GM23338 (cell line): ENCODE results near the gene UNC13C. TPM values are rescaled to one million over a fixed set of nuclear protein-coding genes. Genes with fewer than 3 reads are reported as not detected.

Source experiments
- ATAC-seq: fragments of 200-7000 bp; cut with Tn5 transposase; 3 replicates; pipeline ENCODE4 v1.9.1; 2020
- DNase-seq: peaks from one replicate; pipeline ENCODE4 v3.0.0-alpha.2; 2015; ENCODE audit warnings: low spot score
- H2AFZ ChIP-seq: fragments of 200-600 bp; sonication (generic); 2 replicates; pipeline ENCODE4 v1.8.0; 2016; ENCODE audit warnings: antibody characterized with exemption, mild to moderate bottlenecking, moderate library complexity
- H3F3A ChIP-seq: fragments of 200-600 bp; sonication (generic); replicated peaks from 2 replicates; pipeline ENCODE4 v1.8.0; 2017; ENCODE audit warnings: antibody characterized with exemption, mixed run types, low read depth
- H3K27ac ChIP-seq: fragments of 200-600 bp; sonication (generic); 2 replicates; pipeline ENCODE4 v1.6.1; 2016; ENCODE audit warnings: low read depth
- H3K27me3 ChIP-seq: fragments of 200-600 bp; sonication (generic); 2 replicates; pipeline ENCODE4 v1.8.0; 2016; ENCODE audit warnings: mild to moderate bottlenecking, mixed run types, moderate library complexity; ENCODE audit not compliant: insufficient read depth
- H3K36me3 ChIP-seq: fragments of 200-600 bp; sonication (generic); 2 replicates; pipeline ENCODE4 v1.8.0; 2016; ENCODE audit warnings: mild to moderate bottlenecking; ENCODE audit not compliant: insufficient read depth
- H3K4me1 ChIP-seq: fragments of 200-600 bp; sonication (generic); 2 replicates; pipeline ENCODE4 v1.8.0; 2016; ENCODE audit warnings: mild to moderate bottlenecking, moderate library complexity; ENCODE audit not compliant: insufficient read depth
- H3K4me2 ChIP-seq: fragments of 200-600 bp; sonication (generic); 2 replicates; pipeline ENCODE4 v1.7.1; 2017; ENCODE audit warnings: mixed run types
- H3K4me3 ChIP-seq: fragments of 200-600 bp; sonication (generic); 2 replicates; pipeline ENCODE4 v1.6.1; 2016; ENCODE audit warnings: mixed run types
- H3K79me2 ChIP-seq: fragments of 200-600 bp; sonication (generic); replicated peaks from 2 replicates; pipeline ENCODE4 v1.8.0; 2017; ENCODE audit warnings: mild to moderate bottlenecking; ENCODE audit not compliant: insufficient read depth
- H3K9me2 ChIP-seq: fragments of 200-600 bp; sonication (generic); 2 replicates; pipeline ENCODE4 v1.8.0; 2017; ENCODE audit not compliant: insufficient read depth
- H4K20me1 ChIP-seq: fragments of 200-600 bp; sonication (generic); replicated peaks from 2 replicates; pipeline ENCODE4 v1.8.0; 2017; ENCODE audit warnings: mild to moderate bottlenecking; ENCODE audit not compliant: insufficient read depth
- H3K27ac Mint-ChIP-seq: 2 replicates; pipeline ENCODE4 v1.8.0; 2020; ENCODE audit warnings: inconsistent platforms, mild to moderate bottlenecking, moderate library complexity, mixed read lengths
- H3K27me3 Mint-ChIP-seq: 3 replicates; pipeline ENCODE4 v1.8.0; 2022; ENCODE audit warnings: low read depth, mild to moderate bottlenecking, moderate library complexity, mixed read lengths, inconsistent platforms; ENCODE audit not compliant: insufficient read depth, poor library complexity
- H3K36me3 Mint-ChIP-seq: 3 replicates; pipeline ENCODE4 v1.8.0; 2021; ENCODE audit warnings: low read depth, mild to moderate bottlenecking, inconsistent platforms, moderate library complexity, mixed read lengths
- H3K4me1 Mint-ChIP-seq: 3 replicates; pipeline ENCODE4 v1.8.0; 2020; ENCODE audit warnings: mild to moderate bottlenecking, inconsistent platforms, mixed read lengths
- H3K4me3 Mint-ChIP-seq: 3 replicates; pipeline ENCODE4 v1.8.0; 2021; ENCODE audit warnings: moderate library complexity, mild to moderate bottlenecking, inconsistent platforms, mixed read lengths
- H3K9me3 Mint-ChIP-seq: 3 replicates; pipeline ENCODE4 v1.8.0; 2020; ENCODE audit warnings: moderate library complexity, mild to moderate bottlenecking, inconsistent platforms, mixed read lengths
- CREB1 ChIP-seq: fragments of 250-450 bp; sonication (Bioruptor Pico); IDR thresholded peaks from 2 replicates; pipeline ENCODE4 v1.5.0; 2020; ENCODE audit warnings: low read depth, mild to moderate bottlenecking, moderate library complexity
- CTCF ChIP-seq, 2 experiments: fragments of 200-600 bp in 1 of 2; sonication (generic) in 1 of 2; conservative IDR thresholded peaks; 2 replicates each; pipeline versions ENCODE4 v1.5.1 to v1.6.1; 2016 to 2017; ENCODE audit warnings: antibody characterized with exemption in 2 of 2, low read depth in 2 of 2, mild to moderate bottlenecking in 2 of 2, moderate library complexity in 1 of 2
- EZH2phosphoT487 ChIP-seq: fragments of 200-600 bp; sonication (generic); IDR thresholded peaks from one replicate; pipeline ENCODE4 v1.8.1; 2018; ENCODE audit warnings: antibody characterized with exemption; ENCODE audit not compliant: unreplicated experiment
- POLR2AphosphoS5 ChIP-seq: IDR thresholded peaks from 2 replicates; pipeline ENCODE4 v1.6.1; 2016; ENCODE audit warnings: antibody characterized with exemption, low read depth
- STAT1 ChIP-seq: IDR thresholded peaks from one replicate; pipeline ENCODE4 v1.6.1; 2016; ENCODE audit warnings: antibody characterized with exemption; ENCODE audit not compliant: unreplicated experiment
- ZNF331 ChIP-seq: fragments of 250-450 bp; sonication (Bioruptor Pico); IDR thresholded peaks from 2 replicates; pipeline ENCODE4 v1.5.0; 2020; ENCODE audit warnings: low read depth, mild to moderate bottlenecking, moderate library complexity
- polyA plus RNA-seq: library from polyadenylated mRNA; unstranded; fragments of >200 nt; fragmentation: Nextera tagmentation; extraction: Ambion mirVana; gene quantifications from 2 replicates; pipeline ENCODE4 v1.2.1, GENCODE V29; 2016
- total RNA-seq: library from RNA; depleted of rRNA; stranded (reverse); fragments of >200 nt; shearing (Covaris generic); gene quantifications from 2 replicates; pipeline ENCODE4 v1.2.3, GENCODE V29; 2014
- TF ChIP-seq, protein P1 (sequence below): IDR thresholded peaks from one replicate; pipeline ENCODE4 v1.6.1; 2018; ENCODE audit warnings: antibody characterized with exemption; ENCODE audit not compliant: unreplicated experiment

Gene UNC13C
- total and polyA plus RNA-seq, 2 experiments from 2014 or later = 0.03 TPM; not detected in 1

- Histone ChIP-seq H3K79me2 (no peaks in the 10 kb centered on the region), H3F3A (no peaks in the 10 kb centered on the region), H3K27me3 (no peaks in the 10 kb centered on the region), H3K4me2 (no peak overlapping the region), H3K36me3 (no peaks in the 10 kb centered on the region; the same call in 1 of the 2 replicates), H3K4me3 (no peak overlapping the region), H2AFZ (no peak overlapping the region), H3K4me1 (no peaks in the 10 kb centered on the region), H3K9me2 (no peaks in the 10 kb centered on the region), H4K20me1 (no peaks in the 10 kb centered on the region), H3K27ac (no peak overlapping the region)
- no peak for DNase-seq
- no peaks in the 10 kb centered on the region; the same call in 2 of the 3 replicates for H3K36me3 Mint-ChIP-seq
- H3K27me3 Mint-ChIP-seq = peaks cover 5% of the 10 kb centered on the region
- H3K4me3 Mint-ChIP-seq = no peak overlapping the region
- peaks cover 8% of the 10 kb centered on the region for H3K4me1 Mint-ChIP-seq
- H3K9me3 Mint-ChIP-seq = peaks cover 48% of the 10 kb centered on the region
- TF ChIP-seq EZH2phosphoT487 (no peak), POLR2AphosphoS5 (no peak), ZNF331 (CRISPR knock-in tag) (no peak), CTCF (conservative IDR thresholded peaks at IDR 0.05; ENCODE audit: low read depth in 2 of 2) (no peak)
- TF ChIP-seq, protein P1, sequence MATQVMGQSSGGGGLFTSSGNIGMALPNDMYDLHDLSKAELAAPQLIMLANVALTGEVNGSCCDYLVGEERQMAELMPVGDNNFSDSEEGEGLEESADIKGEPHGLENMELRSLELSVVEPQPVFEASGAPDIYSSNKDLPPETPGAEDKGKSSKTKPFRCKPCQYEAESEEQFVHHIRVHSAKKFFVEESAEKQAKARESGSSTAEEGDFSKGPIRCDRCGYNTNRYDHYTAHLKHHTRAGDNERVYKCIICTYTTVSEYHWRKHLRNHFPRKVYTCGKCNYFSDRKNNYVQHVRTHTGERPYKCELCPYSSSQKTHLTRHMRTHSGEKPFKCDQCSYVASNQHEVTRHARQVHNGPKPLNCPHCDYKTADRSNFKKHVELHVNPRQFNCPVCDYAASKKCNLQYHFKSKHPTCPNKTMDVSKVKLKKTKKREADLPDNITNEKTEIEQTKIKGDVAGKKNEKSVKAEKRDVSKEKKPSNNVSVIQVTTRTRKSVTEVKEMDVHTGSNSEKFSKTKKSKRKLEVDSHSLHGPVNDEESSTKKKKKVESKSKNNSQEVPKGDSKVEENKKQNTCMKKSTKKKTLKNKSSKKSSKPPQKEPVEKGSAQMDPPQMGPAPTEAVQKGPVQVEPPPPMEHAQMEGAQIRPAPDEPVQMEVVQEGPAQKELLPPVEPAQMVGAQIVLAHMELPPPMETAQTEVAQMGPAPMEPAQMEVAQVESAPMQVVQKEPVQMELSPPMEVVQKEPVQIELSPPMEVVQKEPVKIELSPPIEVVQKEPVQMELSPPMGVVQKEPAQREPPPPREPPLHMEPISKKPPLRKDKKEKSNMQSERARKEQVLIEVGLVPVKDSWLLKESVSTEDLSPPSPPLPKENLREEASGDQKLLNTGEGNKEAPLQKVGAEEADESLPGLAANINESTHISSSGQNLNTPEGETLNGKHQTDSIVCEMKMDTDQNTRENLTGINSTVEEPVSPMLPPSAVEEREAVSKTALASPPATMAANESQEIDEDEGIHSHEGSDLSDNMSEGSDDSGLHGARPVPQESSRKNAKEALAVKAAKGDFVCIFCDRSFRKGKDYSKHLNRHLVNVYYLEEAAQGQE = no peak
- no peak for ATAC-seq
- H3K27ac Mint-ChIP-seq = no peak overlapping the region
Observed at GRCh38 chr15:54032066-54032465, 53.8 kb downstream of the UNC13C start.

- H3K4me2 ChIP-seq = no peak overlapping the region
- no peak overlapping the region for H2AFZ ChIP-seq
- no peaks in the 10 kb centered on the region for H3K27me3 ChIP-seq
- H4K20me1 ChIP-seq = no peaks in the 10 kb centered on the region
- Mint-ChIP-seq H3K27ac (no peak overlapping the region), H3K27me3 (peaks cover 2% of the 10 kb centered on the region), H3K4me3 (no peak overlapping the region), H3K4me1 (peaks cover 8% of the 10 kb centered on the region), H3K36me3 (no peaks in the 10 kb centered on the region; the same call in 2 of the 3 replicates), H3K9me3 (peaks cover 43% of the 10 kb centered on the region)
- H3K79me2 ChIP-seq = no peaks in the 10 kb centered on the region
- H3K4me3 ChIP-seq = no peak overlapping the region
- no peak overlapping the region for H3K27ac ChIP-seq
- ATAC-seq (no peak), DNase-seq (no peak)
- H3K9me2 ChIP-seq = no peaks in the 10 kb centered on the region
- H3K4me1 ChIP-seq = no peaks in the 10 kb centered on the region
- H3K36me3 ChIP-seq = no peaks in the 10 kb centered on the region
- no peaks in the 10 kb centered on the region for H3F3A ChIP-seq
- TF ChIP-seq CREB1 (CRISPR knock-in tag) (no peak), STAT1 (no peak), CTCF (conservative IDR thresholded peaks at IDR 0.05; ENCODE audit: low read depth in 2 of 2) (no peak), ZNF331 (CRISPR knock-in tag) (no peak), EZH2phosphoT487 (no peak)
- TF ChIP-seq, protein P1 = no peak
Observed at GRCh38 chr15:54033356-54033860, 55.2 kb downstream of the UNC13C start.
